ENCODE measurements around the gene ATMIN. TPM values are rescaled to one million over a fixed set of nuclear protein-coding genes. Genes with fewer than 3 reads are reported as not detected.
A peak's percentile ranks its signal among the peaks of the same experiment; 100 is the strongest.

Gene ATMIN
- total and polyA plus RNA-seq, 2 of the 13 experiments (the other 11 are each of a cell fraction or from before 2014, with no cell fraction given), result 34.6 to 60.4 TPM

DNA sequence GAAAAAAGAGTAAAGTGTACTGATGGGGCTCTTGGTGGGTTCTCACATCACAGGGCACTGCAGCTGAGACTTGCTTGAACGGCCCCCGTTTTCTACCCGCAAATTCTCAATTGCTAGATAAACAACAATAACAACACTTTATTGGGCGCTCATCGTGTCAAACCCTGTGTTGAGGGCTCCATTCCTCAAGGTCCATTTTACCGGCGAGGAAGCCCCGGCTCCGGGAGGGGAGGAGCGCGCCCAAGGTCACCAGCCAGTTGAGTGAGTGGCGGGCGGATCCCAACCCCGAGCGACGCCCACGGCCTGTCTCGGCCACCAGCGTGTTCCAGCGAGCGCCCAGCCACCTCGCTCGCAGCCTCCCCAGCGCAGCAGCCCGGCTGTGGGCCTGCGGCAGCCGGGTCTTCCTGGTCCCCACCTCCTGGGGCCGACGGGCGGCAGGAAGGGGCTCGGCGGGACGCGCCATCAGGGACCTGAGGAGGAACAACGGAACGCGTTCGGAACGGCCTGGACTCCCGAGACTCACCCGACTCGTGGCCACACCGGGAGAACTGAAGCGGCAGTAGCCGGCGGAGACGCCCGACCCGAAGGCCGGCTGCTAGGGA is 29.3 kb upstream of the ATMIN start (continued):
- TF ChIP-seq, protein P1, sequence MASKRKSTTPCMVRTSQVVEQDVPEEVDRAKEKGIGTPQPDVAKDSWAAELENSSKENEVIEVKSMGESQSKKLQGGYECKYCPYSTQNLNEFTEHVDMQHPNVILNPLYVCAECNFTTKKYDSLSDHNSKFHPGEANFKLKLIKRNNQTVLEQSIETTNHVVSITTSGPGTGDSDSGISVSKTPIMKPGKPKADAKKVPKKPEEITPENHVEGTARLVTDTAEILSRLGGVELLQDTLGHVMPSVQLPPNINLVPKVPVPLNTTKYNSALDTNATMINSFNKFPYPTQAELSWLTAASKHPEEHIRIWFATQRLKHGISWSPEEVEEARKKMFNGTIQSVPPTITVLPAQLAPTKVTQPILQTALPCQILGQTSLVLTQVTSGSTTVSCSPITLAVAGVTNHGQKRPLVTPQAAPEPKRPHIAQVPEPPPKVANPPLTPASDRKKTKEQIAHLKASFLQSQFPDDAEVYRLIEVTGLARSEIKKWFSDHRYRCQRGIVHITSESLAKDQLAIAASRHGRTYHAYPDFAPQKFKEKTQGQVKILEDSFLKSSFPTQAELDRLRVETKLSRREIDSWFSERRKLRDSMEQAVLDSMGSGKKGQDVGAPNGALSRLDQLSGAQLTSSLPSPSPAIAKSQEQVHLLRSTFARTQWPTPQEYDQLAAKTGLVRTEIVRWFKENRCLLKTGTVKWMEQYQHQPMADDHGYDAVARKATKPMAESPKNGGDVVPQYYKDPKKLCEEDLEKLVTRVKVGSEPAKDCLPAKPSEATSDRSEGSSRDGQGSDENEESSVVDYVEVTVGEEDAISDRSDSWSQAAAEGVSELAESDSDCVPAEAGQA (IDR thresholded peaks at IDR 0.05; ENCODE audit: low read depth), result no peak
- TF ChIP-seq, protein P1 (CRISPR knock-in tag; IDR thresholded peaks at IDR 0.05; ENCODE audit: borderline replicate concordance), result peak; percentile 79
- TF ChIP-seq KDM2A (CRISPR knock-in tag; IDR thresholded peaks at IDR 0.05; ENCODE audit: borderline replicate concordance, low read depth), result peak; percentile 50; the same call in 1 of the 2 replicates
- TF ChIP-seq KLF11 (CRISPR knock-in tag; IDR thresholded peaks at IDR 0.05), result no peak
- TF ChIP-seq, protein P2, sequence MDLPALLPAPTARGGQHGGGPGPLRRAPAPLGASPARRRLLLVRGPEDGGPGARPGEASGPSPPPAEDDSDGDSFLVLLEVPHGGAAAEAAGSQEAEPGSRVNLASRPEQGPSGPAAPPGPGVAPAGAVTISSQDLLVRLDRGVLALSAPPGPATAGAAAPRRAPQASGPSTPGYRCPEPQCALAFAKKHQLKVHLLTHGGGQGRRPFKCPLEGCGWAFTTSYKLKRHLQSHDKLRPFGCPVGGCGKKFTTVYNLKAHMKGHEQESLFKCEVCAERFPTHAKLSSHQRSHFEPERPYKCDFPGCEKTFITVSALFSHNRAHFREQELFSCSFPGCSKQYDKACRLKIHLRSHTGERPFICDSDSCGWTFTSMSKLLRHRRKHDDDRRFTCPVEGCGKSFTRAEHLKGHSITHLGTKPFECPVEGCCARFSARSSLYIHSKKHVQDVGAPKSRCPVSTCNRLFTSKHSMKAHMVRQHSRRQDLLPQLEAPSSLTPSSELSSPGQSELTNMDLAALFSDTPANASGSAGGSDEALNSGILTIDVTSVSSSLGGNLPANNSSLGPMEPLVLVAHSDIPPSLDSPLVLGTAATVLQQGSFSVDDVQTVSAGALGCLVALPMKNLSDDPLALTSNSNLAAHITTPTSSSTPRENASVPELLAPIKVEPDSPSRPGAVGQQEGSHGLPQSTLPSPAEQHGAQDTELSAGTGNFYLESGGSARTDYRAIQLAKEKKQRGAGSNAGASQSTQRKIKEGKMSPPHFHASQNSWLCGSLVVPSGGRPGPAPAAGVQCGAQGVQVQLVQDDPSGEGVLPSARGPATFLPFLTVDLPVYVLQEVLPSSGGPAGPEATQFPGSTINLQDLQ (CRISPR knock-in tag; IDR thresholded peaks at IDR 0.05), result peak; percentile 94; the same call in 1 of the 2 replicates
- TF ChIP-seq, protein P3, sequence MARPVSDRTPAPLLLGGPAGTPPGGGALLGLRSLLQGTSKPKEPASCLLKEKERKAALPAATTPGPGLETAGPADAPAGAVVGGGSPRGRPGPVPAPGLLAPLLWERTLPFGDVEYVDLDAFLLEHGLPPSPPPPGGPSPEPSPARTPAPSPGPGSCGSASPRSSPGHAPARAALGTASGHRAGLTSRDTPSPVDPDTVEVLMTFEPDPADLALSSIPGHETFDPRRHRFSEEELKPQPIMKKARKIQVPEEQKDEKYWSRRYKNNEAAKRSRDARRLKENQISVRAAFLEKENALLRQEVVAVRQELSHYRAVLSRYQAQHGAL (CRISPR knock-in tag; IDR thresholded peaks at IDR 0.05; ENCODE audit: not compliant biosample characterization), result peak; percentile 22
- TF ChIP-seq, protein P4, sequence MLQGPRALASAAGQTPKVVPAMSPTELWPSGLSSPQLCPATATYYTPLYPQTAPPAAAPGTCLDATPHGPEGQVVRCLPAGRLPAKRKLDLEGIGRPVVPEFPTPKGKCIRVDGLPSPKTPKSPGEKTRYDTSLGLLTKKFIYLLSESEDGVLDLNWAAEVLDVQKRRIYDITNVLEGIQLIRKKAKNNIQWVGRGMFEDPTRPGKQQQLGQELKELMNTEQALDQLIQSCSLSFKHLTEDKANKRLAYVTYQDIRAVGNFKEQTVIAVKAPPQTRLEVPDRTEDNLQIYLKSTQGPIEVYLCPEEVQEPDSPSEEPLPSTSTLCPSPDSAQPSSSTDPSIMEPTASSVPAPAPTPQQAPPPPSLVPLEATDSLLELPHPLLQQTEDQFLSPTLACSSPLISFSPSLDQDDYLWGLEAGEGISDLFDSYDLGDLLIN (CRISPR knock-in tag; IDR thresholded peaks at IDR 0.05; ENCODE audit: borderline replicate concordance), result peak; percentile 24; the same call in 1 of the 2 replicates
- peak; percentile 70; the same call in 1 of the 2 replicates for TF ChIP-seq ZNF12 (CRISPR knock-in tag; IDR thresholded peaks at IDR 0.05)
- peak; percentile 87 for TF ChIP-seq ZFYVE20 (CRISPR knock-in tag; IDR thresholded peaks at IDR 0.05; ENCODE audit: borderline replicate concordance, low read depth)
- TF ChIP-seq, protein P5, sequence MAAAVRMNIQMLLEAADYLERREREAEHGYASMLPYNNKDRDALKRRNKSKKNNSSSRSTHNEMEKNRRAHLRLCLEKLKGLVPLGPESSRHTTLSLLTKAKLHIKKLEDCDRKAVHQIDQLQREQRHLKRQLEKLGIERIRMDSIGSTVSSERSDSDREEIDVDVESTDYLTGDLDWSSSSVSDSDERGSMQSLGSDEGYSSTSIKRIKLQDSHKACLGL (CRISPR knock-in tag; IDR thresholded peaks at IDR 0.05), result peak; percentile 90
- TF ChIP-seq KLF6 (CRISPR knock-in tag; IDR thresholded peaks at IDR 0.05), result 0 out of 2 replicates have a peak, but pooled peaks have one; percentile 45
- TF ChIP-seq PHF20 (CRISPR knock-in tag; IDR thresholded peaks at IDR 0.05), result peak; percentile 59
- TF ChIP-seq KDM1A (CRISPR knock-in tag; IDR thresholded peaks at IDR 0.05), result 0 out of 2 replicates have a peak, but pooled peaks have one; percentile 25
- TF ChIP-seq MXI1 (IDR thresholded peaks at IDR 0.05; ENCODE audit: borderline replicate concordance, low read depth, low read length), result peak; percentile 33; the same call in 2 of the 3 replicates
- no peak for TF ChIP-seq ZNF136 (CRISPR knock-in tag; IDR thresholded peaks at IDR 0.05; ENCODE audit: low read depth)
- TF ChIP-seq YEATS4 (CRISPR knock-in tag; IDR thresholded peaks at IDR 0.05; ENCODE audit: borderline replicate concordance), result peak; percentile 87
- peak; percentile 78 for TF ChIP-seq BRD4 (CRISPR knock-in tag; IDR thresholded peaks at IDR 0.05)
- peak; percentile 90; the same call in 1 of the 2 replicates for TF ChIP-seq REL (CRISPR knock-in tag; conservative IDR thresholded peaks at IDR 0.05)
